IPS DF 6.9 (cell line): ENCODE measurements around the gene RSPRY1.
"Not testable (repeated sequence)": the region's sequence is repeated elsewhere in the genome, so short reads cannot be mapped to it uniquely, and the experiment has no call there.

Experiments used
- DNase-seq: peaks from one replicate; pipeline ENCODE4 v3.0.0-alpha.2; 2013; ENCODE audit warnings: low read depth, low spot score
- H3K27ac ChIP-seq: one replicate; pipeline ENCODE4 v1.5.1; 2013; ENCODE audit warnings: low read length, control low read depth
- H3K27me3 ChIP-seq: 2 replicates; pipeline ENCODE4 v1.6.1; 2013; ENCODE audit warnings: mild to moderate bottlenecking, low read length; ENCODE audit not compliant: control insufficient read depth, insufficient read depth
- H3K36me3 ChIP-seq: 2 replicates; pipeline ENCODE4 v1.6.1; 2013; ENCODE audit warnings: low read length; ENCODE audit not compliant: control insufficient read depth, insufficient read depth
- H3K4me1 ChIP-seq: 2 replicates; pipeline ENCODE4 v1.6.1; 2013; ENCODE audit warnings: low read length; ENCODE audit not compliant: control insufficient read depth, insufficient read depth
- H3K4me3 ChIP-seq: 2 replicates; pipeline ENCODE4 v1.5.1; 2013; ENCODE audit warnings: mild to moderate bottlenecking, low read length
- H3K9me3 ChIP-seq: 2 replicates; pipeline ENCODE4 v1.6.1; 2013; ENCODE audit warnings: low read length, inconsistent platforms; ENCODE audit not compliant: control insufficient read depth, insufficient read depth
- WGBS: extraction: QIAGEN DNeasy Blood & Tissue Kit; methylation state at CpG from one replicate; pipeline ENCODE4 v1.1.7; 2013; ENCODE audit warnings: mixed read lengths, missing lambda C conversion rate; ENCODE audit not compliant: insufficient read length, insufficient coverage; 5-methylcytosine and 5-hydroxymethylcytosine counted together

RSPRY1 gene

DNA sequence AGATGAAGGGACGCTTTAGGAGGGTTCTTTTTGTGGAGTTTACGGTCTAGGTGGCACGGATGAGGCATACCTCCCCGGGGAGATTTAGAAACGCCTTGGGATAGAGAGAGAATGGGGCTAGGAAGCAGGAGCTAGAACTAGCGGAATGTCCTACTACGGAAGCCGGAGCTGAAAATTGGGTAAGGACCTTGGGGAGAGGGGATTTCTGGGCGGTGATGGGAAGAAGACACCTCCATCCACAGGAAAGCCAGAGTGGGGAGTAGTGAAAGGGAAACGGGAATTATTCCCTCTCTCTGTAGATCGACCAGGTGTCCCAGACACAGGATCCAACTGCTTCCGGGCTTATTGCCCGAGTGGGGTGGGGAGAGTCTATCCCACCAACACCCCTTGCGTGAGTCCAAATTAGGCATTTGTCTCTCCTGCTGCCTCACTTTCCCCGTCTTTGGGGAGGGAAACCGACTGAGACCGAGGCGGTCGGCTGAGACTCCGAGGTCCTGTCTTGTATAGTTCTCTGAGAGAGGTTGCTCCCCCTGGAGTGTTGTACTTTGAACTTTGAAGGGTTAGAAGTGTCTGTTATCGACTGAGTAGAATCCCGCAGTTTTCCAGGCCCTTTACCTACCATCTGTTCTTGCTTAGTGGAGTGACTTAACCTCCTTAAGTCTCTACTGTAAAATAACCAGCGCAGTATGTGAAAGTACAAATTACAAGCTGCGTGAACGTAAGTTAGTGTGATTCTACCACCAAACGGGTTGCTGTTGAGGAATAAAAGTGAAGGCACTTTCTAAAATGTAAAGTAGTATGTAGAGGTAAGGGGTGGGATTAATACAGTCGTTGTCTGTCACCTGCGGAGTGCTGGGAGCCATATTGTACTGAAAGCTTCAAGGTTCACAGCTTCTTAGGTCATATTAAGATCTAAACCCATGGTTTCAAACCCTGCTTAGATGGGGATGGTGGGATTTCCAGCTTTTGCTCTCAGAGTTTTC lies 1.0 kb downstream of the RSPRY1 start:
- WGBS = no CpG with 5 or more reads among the region's 28 CpGs
- DNase-seq = no peak
- Histone ChIP-seq H3K4me3 (peak overlapping the region; percentile 73), H3K4me1 (peaks cover 2% of the 10 kb centered on the region; the same call in 1 of the 2 replicates), H3K36me3 (no peaks in the 10 kb centered on the region), H3K27me3 (no peaks in the 10 kb centered on the region), H3K27ac (no peak overlapping the region), H3K9me3 (no peaks in the 10 kb centered on the region)

DNA sequence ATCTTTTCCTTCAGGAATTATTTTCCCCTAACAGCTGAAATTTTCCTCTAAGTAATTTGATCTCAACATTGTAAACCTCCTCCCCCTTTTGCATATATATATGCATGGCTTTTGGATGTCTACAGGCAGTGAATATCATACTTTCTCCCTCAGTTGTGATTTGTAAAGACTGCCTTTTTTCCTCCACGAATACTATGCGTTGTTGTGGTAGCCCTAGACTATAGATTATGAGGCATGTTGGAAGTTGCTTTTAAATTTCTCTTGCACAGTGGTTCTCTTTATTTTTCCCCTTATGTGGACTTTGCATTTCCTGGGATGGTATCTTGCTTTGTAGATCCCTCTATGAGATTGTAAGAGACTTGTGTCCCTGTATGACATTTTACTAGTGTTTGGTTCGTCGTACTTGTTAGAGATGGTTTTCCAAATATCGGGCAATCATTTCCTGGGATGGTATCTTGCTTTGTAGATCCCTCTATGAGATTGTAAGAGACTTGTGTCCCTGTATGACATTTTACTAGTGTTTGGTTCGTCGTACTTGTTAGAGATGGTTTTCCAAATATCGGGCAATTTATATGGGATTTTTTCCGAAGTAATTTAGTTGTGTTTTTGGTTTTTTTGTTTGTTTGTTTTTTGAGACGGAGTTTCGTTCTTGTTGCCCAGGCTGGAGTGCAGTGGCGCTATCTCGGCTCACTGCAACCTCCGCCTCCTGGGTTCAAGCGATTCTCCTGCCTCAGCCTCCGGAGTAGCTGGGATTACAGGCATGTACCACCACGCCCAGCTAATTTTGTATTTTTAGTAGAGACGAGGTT lies 2.0 kb downstream of the RSPRY1 start:
- not testable (repeated sequence) for H3K4me3 ChIP-seq, DNase-seq, H3K27ac ChIP-seq, H3K9me3 ChIP-seq, H3K36me3 ChIP-seq, H3K27me3 ChIP-seq, H3K4me1 ChIP-seq
- 100% methylated on average over 2 of the region's 18 CpGs for WGBS

DNA sequence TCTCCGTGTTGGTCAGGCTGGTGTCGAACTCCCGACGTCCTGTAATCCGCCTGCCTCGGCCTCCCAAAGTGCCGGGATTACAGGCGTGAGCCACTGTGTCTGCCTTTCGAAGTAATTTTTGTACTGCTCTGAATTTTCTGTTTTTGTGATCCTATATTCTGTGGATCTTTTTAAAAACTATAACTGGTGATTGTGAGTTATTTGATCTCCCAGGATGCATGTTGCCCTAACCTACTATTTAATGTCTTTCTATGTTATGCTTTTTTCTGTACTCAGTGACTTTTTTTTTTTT lies 2.5 kb downstream of the RSPRY1 start:
- DNase-seq = no peak
- no CpG with 5 or more reads among the region's 9 CpGs for WGBS
- H3K4me1 ChIP-seq = peaks cover 2% of the 10 kb centered on the region; the same call in 1 of the 2 replicates
- H3K4me3 ChIP-seq = no peak overlapping the region
- no peaks in the 10 kb centered on the region for H3K27me3 ChIP-seq
- H3K9me3 ChIP-seq = no peaks in the 10 kb centered on the region
- H3K27ac ChIP-seq = no peak overlapping the region
- H3K36me3 ChIP-seq = no peaks in the 10 kb centered on the region

DNA sequence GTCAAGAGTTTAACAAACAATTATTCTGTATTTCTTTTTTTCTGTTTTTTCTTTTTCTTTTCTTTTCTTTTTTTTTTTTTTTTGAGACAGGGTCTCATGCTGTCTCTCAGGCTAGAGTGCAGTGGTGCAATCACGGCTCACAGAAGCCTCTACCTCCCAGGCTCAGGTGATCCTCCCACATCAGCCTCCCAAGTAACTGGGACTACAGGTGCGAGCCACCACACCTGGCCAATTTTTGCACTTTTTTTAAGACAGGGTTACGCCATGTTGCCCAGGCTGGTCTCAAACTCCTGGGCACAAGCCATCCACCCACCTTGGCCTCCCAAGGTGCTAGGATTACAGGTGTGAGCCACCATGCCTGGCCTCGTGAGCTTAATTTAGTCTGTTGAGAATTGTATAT lies 3.4 kb downstream of the RSPRY1 start:
- not testable (repeated sequence) for H3K27ac ChIP-seq

DNA sequence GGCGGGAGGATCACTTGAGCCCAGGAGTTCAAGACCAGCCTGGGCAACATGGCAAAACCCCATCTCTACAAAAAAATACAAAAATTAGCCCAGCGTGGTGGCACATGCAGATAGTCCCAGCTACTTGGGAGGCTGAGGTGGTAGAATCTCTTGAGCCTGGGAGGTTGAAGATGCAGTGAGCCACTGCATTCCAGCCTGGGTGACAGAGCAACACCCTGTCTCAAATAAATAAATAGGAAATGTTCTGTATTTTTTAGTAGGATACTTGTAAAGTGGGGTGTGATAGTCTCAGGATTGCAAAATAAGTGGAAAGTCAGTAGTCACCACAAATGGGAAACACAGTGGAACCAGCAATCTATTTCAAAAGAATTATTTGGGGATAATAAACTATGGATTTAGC lies 4.0 kb downstream of the RSPRY1 start:
- H3K27ac ChIP-seq = no peak overlapping the region
- no peak overlapping the region for H3K4me3 ChIP-seq
- WGBS = no CpG with 5 or more reads among the region's 2 CpGs
- no peaks in the 10 kb centered on the region for H3K36me3 ChIP-seq
- no peaks in the 10 kb centered on the region for H3K27me3 ChIP-seq
- no peaks in the 10 kb centered on the region for H3K9me3 ChIP-seq
- DNase-seq = no peak
- H3K4me1 ChIP-seq = no peaks in the 10 kb centered on the region

More for the DNA sequence above, 3.4 kb downstream of the RSPRY1 start:
- DNase-seq, H3K9me3 ChIP-seq, H3K4me1 ChIP-seq, H3K36me3 ChIP-seq, H3K27me3 ChIP-seq, H3K4me3 ChIP-seq: not testable (repeated sequence)
- WGBS = no CpG with 5 or more reads among the region's 4 CpGs

DNA sequence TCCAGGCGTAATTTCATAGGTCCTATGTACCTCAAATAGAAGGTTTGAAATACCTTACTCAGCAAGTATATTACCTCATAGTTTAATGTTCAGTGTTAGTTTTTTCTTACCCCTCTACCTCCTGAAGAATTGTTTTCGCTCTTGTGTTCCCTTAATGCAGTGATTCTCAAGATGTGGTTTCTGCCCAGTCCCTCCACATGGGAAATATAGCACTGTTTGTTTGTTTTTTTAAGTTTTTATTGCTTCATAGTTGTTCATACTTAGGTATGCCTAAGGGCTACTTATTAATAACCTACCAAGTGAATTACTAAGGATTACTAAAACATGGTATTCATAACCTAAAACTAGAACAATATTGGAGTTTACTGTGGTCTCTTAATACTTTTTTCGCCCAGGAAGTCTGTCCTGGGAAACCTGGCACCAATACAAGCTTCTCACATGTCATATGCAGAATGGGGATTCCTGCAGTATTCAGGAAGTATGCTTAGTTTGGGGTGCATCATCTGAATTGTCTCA lies 5.0 kb downstream of the RSPRY1 start:
- Histone ChIP-seq H3K4me3 (no peak overlapping the region), H3K27ac (no peak overlapping the region), H3K4me1 (no peaks in the 10 kb centered on the region), H3K9me3 (no peaks in the 10 kb centered on the region), H3K36me3 (no peaks in the 10 kb centered on the region), H3K27me3 (no peaks in the 10 kb centered on the region)
- no CpG with 5 or more reads among the region's 3 CpGs for WGBS
- DNase-seq = no peak

DNA sequence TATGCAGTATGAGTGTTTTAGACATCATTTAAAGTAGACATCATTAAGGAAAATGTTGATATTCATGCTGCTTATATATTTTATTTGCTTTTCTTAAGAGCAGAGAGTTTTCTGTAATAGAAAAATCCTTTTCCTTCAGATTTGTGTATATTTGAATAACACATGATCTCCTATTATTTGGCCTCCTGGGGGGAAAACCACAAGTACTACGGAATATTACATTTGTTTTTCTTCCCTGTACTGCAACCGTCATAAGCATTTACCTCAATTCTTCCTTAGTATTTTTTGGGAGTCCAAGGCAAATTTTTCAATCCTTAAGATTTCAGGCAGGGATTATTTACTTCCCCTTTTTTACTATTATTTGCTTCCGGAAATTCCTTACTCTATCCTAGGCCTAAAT lies 6.0 kb downstream of the RSPRY1 start:
- DNase-seq = no peak
- no peaks in the 10 kb centered on the region for H3K4me1 ChIP-seq
- WGBS = no CpG with 5 or more reads among the region's 3 CpGs
- H3K36me3 ChIP-seq = no peaks in the 10 kb centered on the region
- H3K27ac ChIP-seq = no peak overlapping the region
- no peaks in the 10 kb centered on the region for H3K9me3 ChIP-seq
- no peak overlapping the region for H3K4me3 ChIP-seq
- H3K27me3 ChIP-seq = no peaks in the 10 kb centered on the region

DNA sequence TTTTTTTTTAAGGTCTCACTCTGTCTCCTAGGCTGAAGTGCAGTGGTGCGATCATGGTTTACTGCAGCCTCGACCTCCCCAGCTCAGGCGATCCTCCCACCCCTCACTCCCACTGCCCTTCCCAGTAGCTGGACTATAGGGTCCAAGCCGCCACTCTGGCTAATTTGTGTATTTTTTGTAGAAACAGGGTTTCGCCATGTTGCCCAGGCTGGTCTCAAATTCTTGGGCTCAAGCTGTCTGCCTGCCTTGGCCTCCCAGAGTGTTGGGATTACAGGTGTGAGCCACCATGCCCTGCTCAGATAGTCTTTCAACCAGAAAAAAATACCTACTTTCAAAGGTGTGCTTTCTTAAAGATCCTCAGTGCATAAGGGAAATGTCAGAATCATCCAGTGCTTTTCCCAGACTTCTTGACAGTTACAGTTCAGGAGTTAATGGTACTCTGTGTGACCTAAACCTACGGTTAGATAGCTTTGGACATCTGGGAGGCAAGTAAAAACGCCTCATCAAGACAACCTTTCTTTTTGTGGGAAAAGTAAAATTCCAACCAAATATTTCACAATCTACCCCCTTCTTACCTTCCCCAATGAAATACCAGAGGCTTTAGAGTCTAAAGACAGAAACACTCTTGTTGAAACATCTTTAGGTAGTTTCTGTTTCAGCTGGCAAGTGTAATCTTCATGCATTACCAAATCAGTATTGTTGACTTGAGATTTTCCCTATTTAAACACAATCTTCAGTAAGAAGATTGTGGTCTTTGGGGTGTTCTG lies 6.8 kb downstream of the RSPRY1 start:
- no CpG with 5 or more reads among the region's 7 CpGs for WGBS
- Histone ChIP-seq H3K27me3 (no peaks in the 10 kb centered on the region), H3K4me3 (no peak overlapping the region), H3K9me3 (no peaks in the 10 kb centered on the region), H3K36me3 (no peaks in the 10 kb centered on the region), H3K27ac (no peak overlapping the region), H3K4me1 (no peaks in the 10 kb centered on the region)
- no peak for DNase-seq

DNA sequence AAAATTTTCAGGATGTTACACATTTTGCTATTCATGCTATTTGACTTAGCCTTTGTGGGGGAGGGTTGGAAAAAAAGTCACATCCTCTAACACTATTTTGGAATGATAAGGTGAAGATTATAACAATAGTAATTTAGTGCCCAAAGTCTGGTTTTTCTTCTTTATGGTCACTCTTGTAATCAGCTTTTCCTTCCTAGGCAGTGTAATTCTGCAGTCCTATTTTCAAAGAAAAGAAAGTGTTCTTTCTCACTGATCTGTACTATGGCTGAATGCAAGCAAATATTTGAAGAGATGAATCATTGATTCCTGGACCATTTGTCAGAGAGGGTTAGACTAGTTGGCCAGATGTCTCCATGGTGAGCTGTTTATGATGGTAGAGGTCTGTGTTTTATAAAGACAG lies 8.4 kb downstream of the RSPRY1 start:
- Histone ChIP-seq H3K4me3 (no peak overlapping the region), H3K9me3 (no peaks in the 10 kb centered on the region), H3K36me3 (no peaks in the 10 kb centered on the region), H3K4me1 (no peaks in the 10 kb centered on the region), H3K27me3 (no peaks in the 10 kb centered on the region), H3K27ac (no peak overlapping the region)
- DNase-seq = no peak

DNA sequence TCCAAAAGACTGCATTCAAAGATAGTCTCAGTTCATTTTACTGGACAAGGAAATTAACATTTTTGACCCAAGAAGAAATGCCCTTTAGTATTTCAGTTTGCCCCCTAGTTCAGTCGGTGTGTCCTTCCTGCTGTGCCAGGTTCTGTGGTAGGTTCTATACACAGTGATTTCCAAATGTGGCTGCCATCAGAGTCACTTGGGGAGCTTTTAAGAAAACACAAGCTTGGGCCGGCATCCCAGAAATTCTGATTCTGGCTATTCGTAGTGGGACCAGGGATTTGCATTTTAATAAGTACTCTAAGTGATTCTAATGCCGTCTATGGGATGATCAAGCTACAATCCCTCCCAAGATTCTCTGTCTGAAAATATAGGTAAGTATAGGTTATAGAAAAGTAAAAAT lies 10.2 kb downstream of the RSPRY1 start:
- no peaks in the 10 kb centered on the region for H3K9me3 ChIP-seq
- H3K27me3 ChIP-seq = no peaks in the 10 kb centered on the region
- H3K4me3 ChIP-seq = no peak overlapping the region
- no peaks in the 10 kb centered on the region for H3K4me1 ChIP-seq
- WGBS = no CpG with 5 or more reads among the region's 4 CpGs
- no peak for DNase-seq
- H3K27ac ChIP-seq = no peak overlapping the region
- H3K36me3 ChIP-seq = no peaks in the 10 kb centered on the region
